NCI-H2227 (cell line): Measurements from ENCODE around the gene EFS.
"Not testable (repeated sequence)": the region's sequence is repeated elsewhere in the genome, so short reads cannot be mapped to it uniquely, and the experiment has no call there.

Source experiments
- DNase-seq: peaks from one replicate; lab custom pipeline; 2025; ENCODE audit not compliant: unreplicated experiment; lab: John Stamatoyannopoulos, UW

Gene EFS

DNA sequence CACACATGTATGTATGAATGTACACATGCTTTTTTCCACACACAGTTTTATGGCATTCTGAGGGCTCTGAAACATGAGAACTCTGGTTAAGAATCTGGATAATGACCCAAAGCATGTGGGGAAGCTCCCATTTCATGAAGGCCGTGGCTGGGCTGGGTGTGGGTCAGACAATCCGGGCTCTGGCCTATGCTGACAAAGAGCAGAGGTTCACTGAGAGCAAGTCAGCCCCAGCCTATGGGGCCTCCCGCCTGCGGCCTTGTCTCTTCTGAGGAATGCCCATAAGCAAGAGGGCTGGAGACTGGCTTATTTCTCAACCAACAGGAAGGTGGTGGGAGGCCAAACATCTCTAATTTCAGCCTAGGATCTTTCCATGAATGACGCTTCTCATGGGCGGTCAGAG, 34.6 kb upstream of the EFS start:
- DNase-seq = no peak

GRCh38 chr14:23399136-23399535, 34.2 kb upstream of the EFS start:
- DNase-seq = no peak

DNA sequence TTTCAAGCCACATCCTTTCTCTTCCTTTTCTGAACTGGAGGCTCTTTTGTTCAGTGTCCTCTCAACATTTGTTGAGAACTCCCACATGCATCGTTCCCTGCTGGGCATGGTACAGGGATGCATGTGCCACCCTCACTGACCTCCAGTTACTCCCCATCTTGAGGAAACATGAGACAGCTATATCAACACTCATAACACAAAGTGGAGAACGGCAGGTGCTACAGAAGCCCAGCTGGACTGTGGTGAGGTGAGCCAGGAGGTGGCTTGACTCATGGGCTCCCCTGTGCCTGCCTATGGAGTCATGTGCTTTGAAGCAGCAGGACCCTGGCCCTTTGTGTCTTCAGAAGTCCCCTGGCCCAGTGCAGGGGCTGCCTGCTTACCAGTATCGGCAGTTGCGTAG, 33.4 kb upstream of the EFS start:
- DNase-seq = no peak

DNA sequence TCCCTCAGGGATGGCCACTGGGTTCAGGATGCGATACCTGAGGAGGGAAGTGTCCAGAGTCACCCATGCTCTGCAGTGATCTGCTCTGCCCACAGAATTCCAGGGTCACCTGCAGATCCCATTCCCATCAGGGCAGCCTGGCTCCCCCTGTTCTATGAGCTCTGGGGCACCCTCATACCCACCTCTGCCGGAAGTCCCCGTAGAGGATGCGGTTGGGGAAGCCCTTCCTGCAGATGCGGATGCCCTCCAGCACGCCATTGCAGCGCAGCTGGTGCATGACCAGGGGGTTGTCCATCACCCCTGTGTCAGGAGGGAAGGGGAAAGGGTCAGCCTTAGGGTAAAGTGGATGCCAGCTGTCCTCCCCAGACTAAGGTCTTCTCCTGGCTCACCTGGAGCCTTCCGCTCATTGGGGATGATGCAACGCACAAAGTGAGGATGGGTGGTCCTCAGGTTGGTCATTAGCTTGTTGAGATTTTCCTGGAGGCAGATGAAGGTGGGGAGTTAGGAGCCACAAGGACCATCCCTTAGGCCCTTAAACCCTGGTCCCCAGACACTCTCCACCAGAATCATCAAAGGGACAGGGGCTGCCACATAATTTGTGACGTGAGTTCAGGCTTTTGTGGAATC, 31.9 kb upstream of the EFS start:
- DNase-seq = no peak

DNA sequence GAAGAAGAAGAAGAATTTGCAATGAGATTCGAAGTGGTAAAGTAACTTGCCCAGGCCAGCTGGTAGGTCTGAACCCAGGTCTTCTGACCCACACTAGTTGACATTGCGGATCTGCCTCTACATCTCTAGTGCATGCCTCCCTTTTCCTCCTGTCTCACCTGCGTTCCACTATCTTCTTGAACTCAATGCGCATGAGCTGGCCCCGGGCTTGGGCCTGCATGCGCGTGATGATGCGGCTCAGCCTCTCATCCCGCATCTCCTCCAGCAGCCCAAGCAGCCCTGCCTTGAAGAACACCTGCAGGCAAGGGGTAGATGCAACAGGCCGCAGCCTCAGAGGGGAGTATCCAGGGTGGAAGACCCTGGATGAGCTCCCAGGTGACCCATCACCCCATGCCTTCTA, 31.2 kb upstream of the EFS start:
- no peak for DNase-seq

DNA sequence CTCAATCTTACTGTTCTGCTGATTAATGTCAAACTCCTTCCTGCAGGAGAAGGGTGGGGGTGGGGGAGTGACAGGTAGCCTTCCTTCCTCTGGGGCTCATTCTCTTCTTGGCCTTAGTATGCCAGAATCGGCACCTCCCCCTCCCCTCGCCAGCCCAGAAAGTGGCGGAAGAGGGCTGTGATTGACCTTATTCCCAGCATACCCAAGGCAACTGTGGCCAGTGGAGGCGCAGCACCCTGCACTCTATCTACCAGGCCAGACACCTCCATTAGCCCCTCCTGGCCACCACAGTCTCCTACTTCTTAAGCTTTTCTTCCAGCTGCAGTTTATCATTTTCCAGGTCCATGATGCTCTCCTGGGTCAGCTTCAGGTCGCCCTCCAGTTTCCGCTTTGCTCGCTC, 27.6 kb upstream of the EFS start:
- DNase-seq = no peak

DNA sequence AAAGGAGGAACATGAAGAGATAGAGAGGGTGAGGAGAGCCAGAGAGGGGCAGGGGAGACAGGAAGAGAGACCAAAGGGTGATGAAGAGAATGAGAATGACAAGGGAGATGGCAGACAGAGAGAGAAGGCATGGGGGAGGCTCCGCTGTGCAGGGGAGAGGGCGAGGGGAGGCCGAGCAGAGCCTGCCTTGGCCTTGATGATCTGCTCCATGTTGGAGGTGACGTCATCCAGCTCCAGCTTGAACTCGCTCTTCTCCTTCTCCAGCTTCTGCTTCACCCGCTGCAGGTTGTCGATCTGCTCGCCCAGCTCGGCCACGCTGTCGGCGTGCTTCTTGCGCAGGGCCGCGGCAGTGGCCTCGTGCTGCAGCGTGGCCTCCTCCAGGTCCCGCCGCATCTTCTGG, 24.9 kb upstream of the EFS start:
- not testable (repeated sequence) for DNase-seq

GRCh38 chr14:23389396-23389795, 24.4 kb upstream of the EFS start:
- DNase-seq = no peak

DNA sequence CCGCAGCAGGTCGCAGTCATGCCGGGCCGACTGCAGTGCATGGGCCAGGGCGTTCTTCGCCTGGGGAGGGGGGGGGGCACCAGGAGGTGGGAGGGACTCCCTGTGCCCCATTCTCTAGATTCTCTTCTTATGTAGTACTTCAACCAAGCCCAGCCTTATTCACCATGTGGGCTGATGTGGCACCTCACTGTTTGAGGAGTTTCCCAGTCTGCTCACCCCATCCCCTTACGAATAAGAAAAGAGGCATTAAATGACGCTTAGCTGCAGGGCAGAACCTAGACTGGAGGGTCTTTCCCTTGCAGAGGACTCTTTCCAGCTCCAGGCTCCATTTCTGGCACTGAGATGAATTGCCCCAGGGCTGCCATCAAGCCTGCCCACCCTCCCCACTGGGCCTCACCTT, 24.0 kb upstream of the EFS start:
- no peak for DNase-seq

GRCh38 chr14:23387916-23388882, 23.2 kb upstream of the EFS start:
- no peak for DNase-seq

- DNase-seq = no peak
Measured at GRCh38 chr14:23386999-23387398, 22.0 kb upstream of the EFS start.

- not testable (repeated sequence) for DNase-seq
Measured at GRCh38 chr14:23386266-23386657, 21.3 kb upstream of the EFS start.

- DNase-seq = no peak
Measured at GRCh38 chr14:23385642-23386265, 20.8 kb upstream of the EFS start.

GRCh38 chr14:23385244-23385641, 20.3 kb upstream of the EFS start:
- DNase-seq = no peak

DNA sequence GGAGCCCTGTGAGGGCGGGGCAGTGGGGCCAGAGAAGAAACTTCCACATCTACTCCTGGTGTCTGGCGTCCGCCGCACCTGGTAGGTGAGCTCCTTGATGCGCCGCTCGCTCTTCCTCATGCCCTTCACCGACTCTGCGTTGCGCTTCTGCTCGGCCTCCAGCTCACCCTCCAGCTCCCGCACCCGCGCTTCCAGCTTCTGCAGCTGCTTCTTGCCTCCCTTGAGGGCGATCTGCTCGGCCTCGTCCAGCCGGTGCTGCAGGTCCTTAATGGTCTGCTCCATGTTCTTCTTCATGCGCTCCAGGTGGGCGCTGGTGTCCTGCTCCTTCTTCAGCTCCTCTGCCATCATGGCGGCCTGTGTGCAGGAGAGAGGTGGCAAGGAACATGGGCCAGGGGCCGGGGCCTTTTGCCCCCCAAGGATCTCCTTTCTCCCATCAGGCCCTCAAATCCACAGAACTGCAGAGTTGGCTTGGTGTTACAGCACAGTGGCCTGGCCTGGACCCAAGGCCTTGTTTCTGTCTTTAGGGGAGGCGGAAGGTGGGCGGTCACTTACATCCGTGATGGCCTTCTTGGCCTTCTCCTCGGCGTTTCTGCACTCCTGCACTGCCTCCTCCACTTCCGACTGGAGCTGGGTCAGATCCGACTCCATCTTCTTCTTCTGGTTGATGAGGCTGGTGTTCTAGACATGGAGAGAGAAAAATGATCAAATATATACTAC, 19.6 kb upstream of the EFS start:
- DNase-seq = no peak

DNA sequence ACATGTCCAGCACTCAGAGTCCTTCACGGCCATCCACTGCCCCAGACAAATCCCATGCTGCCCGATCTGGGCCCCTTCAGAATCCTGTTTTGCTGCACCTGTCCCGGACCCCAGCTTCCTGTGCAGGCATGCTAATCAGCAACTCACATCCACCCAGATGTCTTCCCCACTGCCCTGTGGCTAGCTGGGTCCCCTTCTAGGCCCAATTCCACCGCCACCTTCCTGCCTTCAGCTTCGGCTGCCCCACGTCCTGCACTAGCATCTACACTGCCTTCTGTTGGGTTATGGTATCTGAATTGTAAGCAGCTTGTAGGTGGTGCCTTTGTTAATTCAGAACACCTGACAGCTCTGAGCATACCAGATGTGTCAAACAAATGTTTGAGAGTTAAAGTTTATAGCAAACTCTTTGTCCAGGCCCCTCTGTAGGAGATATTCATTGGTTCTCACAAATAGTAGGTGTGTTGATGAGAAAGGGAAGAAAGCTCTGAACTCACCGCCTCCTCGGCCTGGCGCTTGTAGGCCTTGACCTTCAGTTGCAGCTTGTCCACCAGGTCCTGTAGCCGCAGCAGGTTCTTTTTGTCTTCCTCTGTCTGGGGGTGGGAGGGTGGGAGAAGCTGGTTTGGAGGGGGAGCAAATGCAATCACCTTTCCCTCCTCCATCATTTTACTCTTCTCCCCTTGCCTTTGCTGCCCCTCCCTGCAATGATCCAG, 17.9 kb upstream of the EFS start:
- no peak for DNase-seq

DNA sequence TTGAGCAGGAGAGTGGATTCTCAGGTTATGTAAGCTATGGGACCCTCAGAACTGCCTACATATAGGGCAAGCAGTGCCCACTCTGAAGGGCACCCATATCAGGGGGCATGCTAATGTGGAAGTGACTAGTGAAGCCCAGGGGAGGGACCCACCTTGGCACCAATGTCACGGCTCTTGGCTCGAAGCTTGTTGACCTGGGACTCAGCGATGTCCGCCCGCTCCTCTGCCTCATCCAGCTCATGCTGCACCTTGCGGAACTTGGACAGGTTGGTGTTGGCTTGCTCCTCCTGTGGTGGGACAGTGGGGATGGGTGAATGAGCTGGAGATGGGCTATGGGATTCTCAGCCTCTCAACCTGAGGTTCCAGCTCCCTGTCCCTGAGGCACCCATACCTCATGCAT, 17.3 kb upstream of the EFS start:
- DNase-seq = no peak

GRCh38 chr14:23381871-23382270, 16.9 kb upstream of the EFS start:
- DNase-seq = no peak

GRCh38 chr14:23380976-23381375, 16.0 kb upstream of the EFS start:
- DNase-seq = no peak

GRCh38 chr14:23380197-23380914, 15.4 kb upstream of the EFS start:
- no peak for DNase-seq
